Caco-2 (cell line): ENCODE data around the gene NLK. TPM values are rescaled to one million over a fixed set of nuclear protein-coding genes. Genes with fewer than 3 reads are reported as not detected.

Experiments used
- BruUV-seq: library from RNA; stranded (reverse); fragments of 400-500 nt; replicated peaks from 2 replicates; lab custom pipeline; 2021; lab: Mats Ljungman, UMichigan
- CTCF ChIA-PET: fragments of 300-600 bp; sonication (Branson Sonifier 250); formaldehyde crosslinking; loops from one replicate; lab custom pipeline; 2022; ENCODE audit warnings: antibody characterized with exemption; lab: Charles Lee
- POLR2A ChIA-PET: fragments of 300-600 bp; sonication (Branson Sonifier 250); formaldehyde crosslinking; loops from one replicate; lab custom pipeline; 2022; ENCODE audit warnings: antibody characterized with exemption; lab: Charles Lee
- DNase-seq, 2 experiments: peaks; one replicate each; pipeline versions ENCODE4 v3.0.0 to v3.0.0-alpha.2; 2020 to 2022
- H3K27me3 ChIP-seq: replicated peaks from 2 replicates; pipeline ENCODE4 v1.6.0; 2011; ENCODE audit warnings: low read length; ENCODE audit not compliant: control insufficient read depth, insufficient read depth
- H3K36me3 ChIP-seq: 2 replicates; pipeline ENCODE4 v1.5.1; 2011; ENCODE audit warnings: low read length; ENCODE audit not compliant: control insufficient read depth, insufficient read depth
- H3K4me1 ChIP-seq: fragments of 250-450 bp; sonication (Bioruptor Pico); 2 replicates; pipeline ENCODE4 v1.5.1; 2020; ENCODE audit warnings: mild to moderate bottlenecking
- H3K4me3 ChIP-seq: 2 replicates; pipeline ENCODE4 v1.5.1; 2011; ENCODE audit warnings: low read depth, mild to moderate bottlenecking, control low read depth, low read length
- H3K9me3 ChIP-seq: fragments of 250-450 bp; sonication (Bioruptor Pico); 2 replicates; pipeline ENCODE4 v1.5.1; 2020; ENCODE audit warnings: mild to moderate bottlenecking, moderate library complexity
- H3K27ac Mint-ChIP-seq: one replicate; pipeline ENCODE4 v1.8.0; 2022; ENCODE audit warnings: mixed read lengths; ENCODE audit not compliant: unreplicated experiment
- H3K27me3 Mint-ChIP-seq: one replicate; pipeline ENCODE4 v1.8.0; 2022; ENCODE audit warnings: mixed read lengths; ENCODE audit not compliant: insufficient read depth, unreplicated experiment
- H3K36me3 Mint-ChIP-seq: one replicate; pipeline ENCODE4 v1.8.0; 2022; ENCODE audit warnings: mild to moderate bottlenecking, mixed read lengths; ENCODE audit not compliant: insufficient read depth, unreplicated experiment
- H3K4me1 Mint-ChIP-seq: one replicate; pipeline ENCODE4 v1.8.0; 2022; ENCODE audit warnings: low read depth, mixed read lengths; ENCODE audit not compliant: unreplicated experiment
- H3K4me3 Mint-ChIP-seq: one replicate; pipeline ENCODE4 v1.8.0; 2022; ENCODE audit warnings: mild to moderate bottlenecking, moderate library complexity, mixed read lengths; ENCODE audit not compliant: unreplicated experiment
- H3K9me3 Mint-ChIP-seq: one replicate; pipeline ENCODE4 v1.8.0; 2022; ENCODE audit warnings: mixed read lengths; ENCODE audit not compliant: unreplicated experiment
- intact Hi-C: fragments of 100-400 bp; cut with micrococcal nuclease; formaldehyde crosslinking; loops from one replicate; pipeline ENCODE4 v1.10.0; 2022; ENCODE audit not compliant: unreplicated experiment
- total RNA-seq: library from RNA; stranded (reverse); gene quantifications from 2 replicates; pipeline ENCODE4 v1.2.3, GENCODE V29; 2022
- TF ChIP-seq, protein P1 (sequence below), 2 experiments: fragments of 200-600 bp in 1 of 2; IDR thresholded peaks; 1 replicate in 1 of 2; 2 replicates in 1 of 2; pipeline versions ENCODE4 v1.5.1 to v1.8.0; 2011 to 2022; ENCODE audit warnings: antibody characterized with exemption in 1 of 2, control low read depth in 1 of 2, inconsistent platforms in 1 of 2, low read depth in 1 of 2, low read length in 1 of 2, mild to moderate bottlenecking in 1 of 2, moderate library complexity in 1 of 2; ENCODE audit not compliant: insufficient read depth in 1 of 2, severe bottlenecking in 1 of 2, unreplicated experiment in 1 of 2

NLK gene
- total RNA-seq, 1 experiment from 2014 or later, result 87.3 TPM

GRCh38 chr17:28086519-28086918, 44.0 kb downstream of the NLK start:
- H3K36me3 Mint-ChIP-seq, result peaks cover 6% of the 10 kb centered on the region
- no peak overlapping the region for H3K27ac Mint-ChIP-seq
- no peaks in the 10 kb centered on the region for H3K27me3 Mint-ChIP-seq
- no TSS peak for BruUV-seq
- H3K4me1 Mint-ChIP-seq, result peaks cover 14% of the 10 kb centered on the region
- Histone ChIP-seq H3K9me3 (no peaks in the 10 kb centered on the region), H3K27me3 (no peaks in the 10 kb centered on the region), H3K4me3 (no peak overlapping the region), H3K4me1 (peaks cover 27% of the 10 kb centered on the region), H3K36me3 (no peaks in the 10 kb centered on the region)
- H3K9me3 Mint-ChIP-seq, result no peaks in the 10 kb centered on the region
- ChIA-PET POLR2A (no interaction called here), CTCF (no interaction called here)
- TF ChIP-seq, protein P1, sequence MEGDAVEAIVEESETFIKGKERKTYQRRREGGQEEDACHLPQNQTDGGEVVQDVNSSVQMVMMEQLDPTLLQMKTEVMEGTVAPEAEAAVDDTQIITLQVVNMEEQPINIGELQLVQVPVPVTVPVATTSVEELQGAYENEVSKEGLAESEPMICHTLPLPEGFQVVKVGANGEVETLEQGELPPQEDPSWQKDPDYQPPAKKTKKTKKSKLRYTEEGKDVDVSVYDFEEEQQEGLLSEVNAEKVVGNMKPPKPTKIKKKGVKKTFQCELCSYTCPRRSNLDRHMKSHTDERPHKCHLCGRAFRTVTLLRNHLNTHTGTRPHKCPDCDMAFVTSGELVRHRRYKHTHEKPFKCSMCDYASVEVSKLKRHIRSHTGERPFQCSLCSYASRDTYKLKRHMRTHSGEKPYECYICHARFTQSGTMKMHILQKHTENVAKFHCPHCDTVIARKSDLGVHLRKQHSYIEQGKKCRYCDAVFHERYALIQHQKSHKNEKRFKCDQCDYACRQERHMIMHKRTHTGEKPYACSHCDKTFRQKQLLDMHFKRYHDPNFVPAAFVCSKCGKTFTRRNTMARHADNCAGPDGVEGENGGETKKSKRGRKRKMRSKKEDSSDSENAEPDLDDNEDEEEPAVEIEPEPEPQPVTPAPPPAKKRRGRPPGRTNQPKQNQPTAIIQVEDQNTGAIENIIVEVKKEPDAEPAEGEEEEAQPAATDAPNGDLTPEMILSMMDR (IDR thresholded peaks at IDR 0.05; ENCODE audit: insufficient read depth in 1 of 2, low read depth in 1 of 2, low read length in 1 of 2, severe bottlenecking in 1 of 2, unreplicated experiment in 1 of 2), result no peak
- intact Hi-C loops, result no loop called here
- H3K4me3 Mint-ChIP-seq, result no peak overlapping the region
- no peak for DNase-seq

GRCh38 chr17:28087743-28088142, 45.3 kb downstream of the NLK start:
- CTCF ChIA-PET, result interaction anchor here (0.5 kb wide), 1 partner anchor 37 kb away, joined by 5 read pairs; no protein-coding TSS in a partner anchor
- H3K4me3 Mint-ChIP-seq, result no peak overlapping the region

DNA sequence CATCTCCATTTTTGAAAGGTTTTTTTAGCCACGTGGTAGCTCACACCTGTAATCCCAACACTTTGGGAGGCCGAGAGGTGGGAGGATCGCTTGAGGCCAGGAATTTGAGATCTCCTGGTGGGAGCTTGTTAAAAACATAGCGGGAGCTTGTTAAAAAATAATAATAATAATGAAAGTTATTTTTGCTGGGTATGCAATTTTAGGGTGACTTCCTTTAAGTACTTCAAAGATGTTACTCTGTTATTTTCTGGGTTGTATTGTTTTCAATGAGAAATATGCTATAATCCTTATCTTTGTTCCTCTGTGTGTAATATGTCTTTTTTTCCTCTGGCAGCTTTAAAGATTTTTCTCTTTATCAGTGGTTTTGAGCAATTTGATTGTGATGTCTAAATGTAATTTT, 48.1 kb downstream of the NLK start:
- no peak overlapping the region for H3K27ac Mint-ChIP-seq
- no peaks in the 10 kb centered on the region for H3K9me3 ChIP-seq

More at GRCh38 chr17:28087743-28088142, 45.3 kb downstream of the NLK start:
- Mint-ChIP-seq H3K36me3 (peaks cover 6% of the 10 kb centered on the region), H3K27me3 (no peaks in the 10 kb centered on the region), H3K4me1 (peaks cover 2% of the 10 kb centered on the region), H3K9me3 (no peaks in the 10 kb centered on the region), H3K27ac (no peak overlapping the region)
- POLR2A ChIA-PET, result no interaction called here
- Histone ChIP-seq H3K4me1 (peaks cover 23% of the 10 kb centered on the region), H3K9me3 (no peaks in the 10 kb centered on the region), H3K36me3 (no peaks in the 10 kb centered on the region), H3K4me3 (no peak overlapping the region), H3K27me3 (no peaks in the 10 kb centered on the region)
- BruUV-seq, result no TSS peak
- intact Hi-C loops, result no loop called here
- DNase-seq, result no peak
- TF ChIP-seq, protein P1 (IDR thresholded peaks at IDR 0.05; ENCODE audit: insufficient read depth in 1 of 2, low read depth in 1 of 2, low read length in 1 of 2, severe bottlenecking in 1 of 2, unreplicated experiment in 1 of 2), result no peak

More for the DNA sequence above, 48.1 kb downstream of the NLK start:
- Histone ChIP-seq H3K4me3 (no peak overlapping the region), H3K36me3 (no peaks in the 10 kb centered on the region), H3K4me1 (0 out of 2 replicates have a peak, but pooled peaks cover 14% of the 10 kb centered on the region), H3K27me3 (no peaks in the 10 kb centered on the region)
- Mint-ChIP-seq H3K9me3 (no peaks in the 10 kb centered on the region), H3K36me3 (no peaks in the 10 kb centered on the region), H3K4me3 (no peak overlapping the region), H3K27me3 (no peaks in the 10 kb centered on the region), H3K4me1 (no peaks in the 10 kb centered on the region)
- TF ChIP-seq, protein P1 (IDR thresholded peaks at IDR 0.05; ENCODE audit: insufficient read depth in 1 of 2, low read depth in 1 of 2, low read length in 1 of 2, severe bottlenecking in 1 of 2, unreplicated experiment in 1 of 2), result no peak
- intact Hi-C loops, result loop anchor here (10.0 kb wide), 1 partner anchor 234 kb away; no protein-coding TSS in a partner anchor
- BruUV-seq, result no TSS peak
- no peak for DNase-seq
- ChIA-PET POLR2A (no interaction called here), CTCF (no interaction called here)
